ENCODE measurements around the gene C16orf92.

- TF ChIP-seq EZH2phosphoT487 (IDR thresholded peaks at IDR 0.05; ENCODE audit: borderline replicate concordance) (no peak), CTCF (conservative IDR thresholded peaks at IDR 0.05; ENCODE audit: low read length) (no peak)
These were observed 35.5 kb upstream of the C16orf92 start for GRCh38 chr16:29987371-29988085.

All from Loucy (cell line).